GM23338 (cell line): ENCODE results near the gene UBTF. TPM values are rescaled to one million over a fixed set of nuclear protein-coding genes. Genes with fewer than 3 reads are reported as not detected.

ENCODE experiments used
- ATAC-seq: fragments of 200-7000 bp; cut with Tn5 transposase; 3 replicates; pipeline ENCODE4 v1.9.1; 2020
- DNase-seq: peaks from one replicate; pipeline ENCODE4 v3.0.0-alpha.2; 2015; ENCODE audit warnings: low spot score
- H2AFZ ChIP-seq: fragments of 200-600 bp; sonication (generic); 2 replicates; pipeline ENCODE4 v1.8.0; 2016; ENCODE audit warnings: antibody characterized with exemption, mild to moderate bottlenecking, moderate library complexity
- H3F3A ChIP-seq: fragments of 200-600 bp; sonication (generic); replicated peaks from 2 replicates; pipeline ENCODE4 v1.8.0; 2017; ENCODE audit warnings: antibody characterized with exemption, mixed run types, low read depth
- H3K27ac ChIP-seq: fragments of 200-600 bp; sonication (generic); 2 replicates; pipeline ENCODE4 v1.6.1; 2016; ENCODE audit warnings: low read depth
- H3K27me3 ChIP-seq: fragments of 200-600 bp; sonication (generic); 2 replicates; pipeline ENCODE4 v1.8.0; 2016; ENCODE audit warnings: mild to moderate bottlenecking, mixed run types, moderate library complexity; ENCODE audit not compliant: insufficient read depth
- H3K36me3 ChIP-seq: fragments of 200-600 bp; sonication (generic); 2 replicates; pipeline ENCODE4 v1.8.0; 2016; ENCODE audit warnings: mild to moderate bottlenecking; ENCODE audit not compliant: insufficient read depth
- H3K4me1 ChIP-seq: fragments of 200-600 bp; sonication (generic); 2 replicates; pipeline ENCODE4 v1.8.0; 2016; ENCODE audit warnings: mild to moderate bottlenecking, moderate library complexity; ENCODE audit not compliant: insufficient read depth
- H3K4me2 ChIP-seq: fragments of 200-600 bp; sonication (generic); 2 replicates; pipeline ENCODE4 v1.7.1; 2017; ENCODE audit warnings: mixed run types
- H3K4me3 ChIP-seq: fragments of 200-600 bp; sonication (generic); 2 replicates; pipeline ENCODE4 v1.6.1; 2016; ENCODE audit warnings: mixed run types
- H3K79me2 ChIP-seq: fragments of 200-600 bp; sonication (generic); replicated peaks from 2 replicates; pipeline ENCODE4 v1.8.0; 2017; ENCODE audit warnings: mild to moderate bottlenecking; ENCODE audit not compliant: insufficient read depth
- H3K9me2 ChIP-seq: fragments of 200-600 bp; sonication (generic); 2 replicates; pipeline ENCODE4 v1.8.0; 2017; ENCODE audit not compliant: insufficient read depth
- H4K20me1 ChIP-seq: fragments of 200-600 bp; sonication (generic); replicated peaks from 2 replicates; pipeline ENCODE4 v1.8.0; 2017; ENCODE audit warnings: mild to moderate bottlenecking; ENCODE audit not compliant: insufficient read depth
- H3K27ac Mint-ChIP-seq: 2 replicates; pipeline ENCODE4 v1.8.0; 2020; ENCODE audit warnings: inconsistent platforms, mild to moderate bottlenecking, moderate library complexity, mixed read lengths
- H3K27me3 Mint-ChIP-seq: 3 replicates; pipeline ENCODE4 v1.8.0; 2022; ENCODE audit warnings: low read depth, mild to moderate bottlenecking, moderate library complexity, mixed read lengths, inconsistent platforms; ENCODE audit not compliant: insufficient read depth, poor library complexity
- H3K36me3 Mint-ChIP-seq: 3 replicates; pipeline ENCODE4 v1.8.0; 2021; ENCODE audit warnings: low read depth, mild to moderate bottlenecking, inconsistent platforms, moderate library complexity, mixed read lengths
- H3K4me1 Mint-ChIP-seq: 3 replicates; pipeline ENCODE4 v1.8.0; 2020; ENCODE audit warnings: mild to moderate bottlenecking, inconsistent platforms, mixed read lengths
- H3K4me3 Mint-ChIP-seq: 3 replicates; pipeline ENCODE4 v1.8.0; 2021; ENCODE audit warnings: moderate library complexity, mild to moderate bottlenecking, inconsistent platforms, mixed read lengths
- H3K9me3 Mint-ChIP-seq: 3 replicates; pipeline ENCODE4 v1.8.0; 2020; ENCODE audit warnings: moderate library complexity, mild to moderate bottlenecking, inconsistent platforms, mixed read lengths
- CTCF ChIP-seq, 2 experiments: fragments of 200-600 bp in 1 of 2; sonication (generic) in 1 of 2; conservative IDR thresholded peaks; 2 replicates each; pipeline versions ENCODE4 v1.5.1 to v1.6.1; 2016 to 2017; ENCODE audit warnings: antibody characterized with exemption in 2 of 2, low read depth in 2 of 2, mild to moderate bottlenecking in 2 of 2, moderate library complexity in 1 of 2
- ETS1 ChIP-seq: IDR thresholded peaks from 2 replicates; pipeline ENCODE4 v1.6.1; 2016; ENCODE audit warnings: antibody characterized with exemption
- JUNB ChIP-seq: IDR thresholded peaks from one replicate; pipeline ENCODE4 v1.6.1; 2016; ENCODE audit warnings: antibody characterized with exemption; ENCODE audit not compliant: unreplicated experiment
- NANOG ChIP-seq: IDR thresholded peaks from 2 replicates; pipeline ENCODE4 v1.6.1; 2016; ENCODE audit warnings: antibody characterized with exemption, borderline replicate concordance
- POLR2AphosphoS5 ChIP-seq: IDR thresholded peaks from 2 replicates; pipeline ENCODE4 v1.6.1; 2016; ENCODE audit warnings: antibody characterized with exemption, low read depth
- REST ChIP-seq: IDR thresholded peaks from one replicate; pipeline ENCODE4 v1.6.1; 2018; ENCODE audit warnings: antibody characterized with exemption; ENCODE audit not compliant: unreplicated experiment
- STAT1 ChIP-seq: IDR thresholded peaks from one replicate; pipeline ENCODE4 v1.6.1; 2016; ENCODE audit warnings: antibody characterized with exemption; ENCODE audit not compliant: unreplicated experiment
- ZNF114 ChIP-seq: fragments of 250-450 bp; sonication (Bioruptor Pico); IDR thresholded peaks from 2 replicates; pipeline ENCODE4 v1.5.0; 2020; ENCODE audit warnings: mild to moderate bottlenecking, moderate library complexity
- ZNF331 ChIP-seq: fragments of 250-450 bp; sonication (Bioruptor Pico); IDR thresholded peaks from 2 replicates; pipeline ENCODE4 v1.5.0; 2020; ENCODE audit warnings: low read depth, mild to moderate bottlenecking, moderate library complexity
- polyA plus RNA-seq: library from polyadenylated mRNA; unstranded; fragments of >200 nt; fragmentation: Nextera tagmentation; extraction: Ambion mirVana; gene quantifications from 2 replicates; pipeline ENCODE4 v1.2.1, GENCODE V29; 2016
- total RNA-seq: library from RNA; depleted of rRNA; stranded (reverse); fragments of >200 nt; shearing (Covaris generic); gene quantifications from 2 replicates; pipeline ENCODE4 v1.2.3, GENCODE V29; 2014

The UBTF gene
- total and polyA plus RNA-seq, 2 experiments from 2014 or later, result 29.9 to 62.2 TPM

- TF ChIP-seq REST, result no peak
- no peak for TF ChIP-seq JUNB
- no peak for TF ChIP-seq POLR2AphosphoS5
- no peak for TF ChIP-seq CTCF (conservative IDR thresholded peaks at IDR 0.05; ENCODE audit: low read depth in 2 of 2)
- TF ChIP-seq ZNF331 (CRISPR knock-in tag), result no peak
- TF ChIP-seq ETS1, result no peak
- TF ChIP-seq STAT1, result no peak
Observed at GRCh38 chr17:44184212-44184810, 35.2 kb downstream of the UBTF start (continued).

GRCh38 chr17:44183024-44183423, 36.5 kb downstream of the UBTF start:
- Histone ChIP-seq H3K27ac (no peak overlapping the region), H2AFZ (no peak overlapping the region), H3K27me3 (no peaks in the 10 kb centered on the region), H3K4me3 (no peak overlapping the region), H3K79me2 (peaks cover 48% of the 10 kb centered on the region), H3K4me1 (peaks cover 15% of the 10 kb centered on the region; the same call in 1 of the 2 replicates), H4K20me1 (peaks cover 21% of the 10 kb centered on the region), H3K4me2 (no peak overlapping the region), H3K9me2 (no peaks in the 10 kb centered on the region), H3K36me3 (peaks cover 9% of the 10 kb centered on the region; the same call in 1 of the 2 replicates), H3F3A (peaks cover 10% of the 10 kb centered on the region; the same call in 1 of the 2 replicates)
- DNase-seq, result no peak
- Mint-ChIP-seq H3K9me3 (peaks cover 8% of the 10 kb centered on the region), H3K4me3 (no peak overlapping the region), H3K27ac (no peak overlapping the region), H3K4me1 (peaks cover 10% of the 10 kb centered on the region; the same call in 2 of the 3 replicates), H3K36me3 (peaks cover 39% of the 10 kb centered on the region), H3K27me3 (peaks cover 4% of the 10 kb centered on the region)
- TF ChIP-seq NANOG (no peak), JUNB (no peak), POLR2AphosphoS5 (no peak), STAT1 (no peak), ZNF114 (no peak)
- ATAC-seq, result no peak
